ENCODE measurements around the gene ERP29. TPM values are rescaled to one million over a fixed set of nuclear protein-coding genes. Genes with fewer than 3 reads are reported as not detected.
"Not testable (repeated sequence)": the region's sequence is repeated elsewhere in the genome, so short reads cannot be mapped to it uniquely, and the experiment has no call there.

ERP29 gene
- total and polyA plus RNA-seq, 7 donors, result 43.0 to 217 (median 68.0) TPM

DNA sequence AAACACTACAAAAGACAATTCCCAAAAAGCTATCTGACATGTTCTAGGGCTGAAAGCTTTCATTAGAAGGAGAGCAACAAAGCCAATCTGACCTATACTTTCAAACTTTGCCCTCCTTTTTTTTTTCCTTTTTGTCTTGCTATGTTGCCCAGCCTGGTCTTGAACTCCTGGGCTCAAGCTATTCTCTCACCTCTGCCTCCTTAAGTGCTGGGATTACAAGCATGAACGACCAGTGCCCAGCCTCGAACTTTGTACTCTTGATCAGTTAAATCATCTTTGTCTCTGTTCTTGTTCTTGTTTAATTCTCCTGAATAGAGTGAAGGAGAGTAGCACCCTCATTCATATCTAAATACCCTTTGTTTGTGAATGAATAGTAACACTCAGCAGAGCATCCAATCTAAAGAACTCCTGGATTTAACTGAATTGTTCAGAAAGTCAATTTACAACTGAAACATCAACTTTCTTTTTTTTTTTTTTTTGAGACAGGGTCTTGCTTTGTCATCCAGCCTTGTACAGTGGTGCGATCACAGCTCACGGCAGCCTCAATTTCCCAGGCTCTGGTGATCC is 22.1 kb downstream of the ERP29 start:
- Histone ChIP-seq H3K4me3 (no peak overlapping the region), H3K36me3 (peaks cover 31 to 100% (median 37%) of the 10 kb centered on the region in 4 donors), H3K4me1 (no peaks in the 10 kb centered on the region), H3K9me3 (no peaks in the 10 kb centered on the region), H3K27me3 (no peaks in the 10 kb centered on the region), H3K27ac (no peak overlapping the region)
- no peak for TF ChIP-seq EP300 (IDR thresholded peaks at IDR 0.05)
- TF ChIP-seq POLR2AphosphoS5 (IDR thresholded peaks at IDR 0.05), result no peak
- TF ChIP-seq POLR2A (IDR thresholded peaks at IDR 0.05), result no peak
- TF ChIP-seq, protein P1, sequence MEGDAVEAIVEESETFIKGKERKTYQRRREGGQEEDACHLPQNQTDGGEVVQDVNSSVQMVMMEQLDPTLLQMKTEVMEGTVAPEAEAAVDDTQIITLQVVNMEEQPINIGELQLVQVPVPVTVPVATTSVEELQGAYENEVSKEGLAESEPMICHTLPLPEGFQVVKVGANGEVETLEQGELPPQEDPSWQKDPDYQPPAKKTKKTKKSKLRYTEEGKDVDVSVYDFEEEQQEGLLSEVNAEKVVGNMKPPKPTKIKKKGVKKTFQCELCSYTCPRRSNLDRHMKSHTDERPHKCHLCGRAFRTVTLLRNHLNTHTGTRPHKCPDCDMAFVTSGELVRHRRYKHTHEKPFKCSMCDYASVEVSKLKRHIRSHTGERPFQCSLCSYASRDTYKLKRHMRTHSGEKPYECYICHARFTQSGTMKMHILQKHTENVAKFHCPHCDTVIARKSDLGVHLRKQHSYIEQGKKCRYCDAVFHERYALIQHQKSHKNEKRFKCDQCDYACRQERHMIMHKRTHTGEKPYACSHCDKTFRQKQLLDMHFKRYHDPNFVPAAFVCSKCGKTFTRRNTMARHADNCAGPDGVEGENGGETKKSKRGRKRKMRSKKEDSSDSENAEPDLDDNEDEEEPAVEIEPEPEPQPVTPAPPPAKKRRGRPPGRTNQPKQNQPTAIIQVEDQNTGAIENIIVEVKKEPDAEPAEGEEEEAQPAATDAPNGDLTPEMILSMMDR (IDR thresholded peaks at IDR 0.05), result no peak
- intact Hi-C loops (cut with DNase I), result no loop called here
- no peak for DNase-seq
- WGBS, 2 donors, result 69 to 86% methylated on average over 4 of the region's 4 CpGs

GRCh38 chr12:112036614-112037013 is 23.4 kb downstream of the ERP29 start:
- intact Hi-C loops (cut with DNase I); H3K4me3 ChIP-seq; DNase-seq; H3K4me1 ChIP-seq; H3K9me3 ChIP-seq; H3K27ac ChIP-seq; H3K27me3 ChIP-seq: not testable (repeated sequence)
- H3K36me3 ChIP-seq, result peaks cover 24 to 100% (median 43%) of the 10 kb centered on the region in 4 donors
- WGBS, 2 donors, result 97% methylated on average over 12 of the region's 12 CpGs

- 79 to 82% methylated on average over 4 of the region's 4 CpGs for WGBS, 2 donors
- Histone ChIP-seq H3K36me3 (peaks cover 0 to 94% (median 16%) of the 10 kb centered on the region in 4 donors), H3K27me3 (no peaks in the 10 kb centered on the region), H3K4me1 (peaks cover 0 to 65% (median 24%) of the 10 kb centered on the region in 4 donors), H3K4me3 (no peak overlapping the region), H3K9me3 (no peaks in the 10 kb centered on the region), H3K27ac (peak overlapping the region; percentile 68 to 88 (median 82))
- peak; percentile 80 for DNase-seq
- TF ChIP-seq EP300 (IDR thresholded peaks at IDR 0.05) (peak; percentile 72 to 97 (median 86)), POLR2AphosphoS5 (IDR thresholded peaks at IDR 0.05) (peak; percentile 75 to 89 (median 82)), POLR2A (IDR thresholded peaks at IDR 0.05) (no peak)
- TF ChIP-seq, protein P1 (IDR thresholded peaks at IDR 0.05), result no peak
- intact Hi-C loops (cut with DNase I), result loop anchor here (2.0 to 5.0 kb wide), 2 partner anchors 61 to 77 kb away; partner anchors contain the start of gene NAA25
Measured at GRCh38 chr12:112046003-112046402, 32.8 kb downstream of the ERP29 start.

DNA sequence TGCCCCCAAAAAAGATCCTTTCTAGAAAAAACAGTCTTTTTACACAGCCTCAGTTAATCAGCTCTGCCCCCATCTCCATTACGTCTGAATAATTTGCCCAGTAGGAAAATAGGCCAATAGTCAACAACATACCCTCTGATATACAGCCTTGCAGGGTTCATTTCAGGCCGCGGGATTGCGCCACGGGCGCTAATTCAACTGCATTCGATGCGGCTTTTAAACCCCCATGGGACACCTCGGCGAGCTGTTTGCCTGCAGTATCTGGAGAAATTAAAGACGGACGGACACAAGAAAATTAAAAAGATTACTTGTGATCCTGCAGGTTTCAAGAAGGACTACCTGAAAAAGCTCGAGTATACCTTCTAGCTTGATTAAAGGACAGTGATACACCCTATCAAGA is 36.1 kb downstream of the ERP29 start:
- Histone ChIP-seq H3K36me3 (peaks cover 6 to 93% (median 17%) of the 10 kb centered on the region in 4 donors), H3K9me3 (no peaks in the 10 kb centered on the region), H3K27ac (peak overlapping the region; percentile 8 to 88 (median 82)), H3K4me1 (peaks cover 0 to 53% (median 24%) of the 10 kb centered on the region in 4 donors), H3K27me3 (no peaks in the 10 kb centered on the region), H3K4me3 (no peak overlapping the region)
- intact Hi-C loops (cut with DNase I), result loop anchor here (5.0 kb wide), 1 partner anchor 58 kb away; the partner anchor contains the start of gene NAA25
- no peak for TF ChIP-seq EP300 (IDR thresholded peaks at IDR 0.05)
- no peak for DNase-seq
- WGBS, 2 donors, result 96% methylated on average over 13 of the region's 13 CpGs

GRCh38 chr12:112061137-112061536 is 47.9 kb downstream of the ERP29 start:
- Histone ChIP-seq H3K27me3 (no peaks in the 10 kb centered on the region), H3K9me3 (no peaks in the 10 kb centered on the region), H3K27ac (no peak overlapping the region), H3K4me3 (no peak overlapping the region), H3K4me1 (no peaks in the 10 kb centered on the region), H3K36me3 (peaks cover 15 to 97% (median 31%) of the 10 kb centered on the region in 4 donors)
- intact Hi-C loops (cut with DNase I), result loop anchor here (10.0 kb wide), 1 partner anchor 94 kb away; no protein-coding TSS in a partner anchor
- no peak for DNase-seq
- TF ChIP-seq, protein P1 (IDR thresholded peaks at IDR 0.05), result no peak
- TF ChIP-seq POLR2A (IDR thresholded peaks at IDR 0.05) (no peak), EP300 (IDR thresholded peaks at IDR 0.05) (no peak), POLR2AphosphoS5 (IDR thresholded peaks at IDR 0.05) (no peak)
- 83 to 85% methylated on average over 2 of the region's 2 CpGs for WGBS, 2 donors
